ENCODE results near the gene XBP1.
"Not testable (repeated sequence)": the region's sequence is repeated elsewhere in the genome, so short reads cannot be mapped to it uniquely, and the experiment has no call there.

GRCh38 chr22:28824455-28824854, 24.1 kb upstream of the XBP1 start:
- not testable (repeated sequence) for TF ChIP-seq CTCF (IDR thresholded peaks at IDR 0.05 in 4 of 5, conservative IDR thresholded peaks at IDR 0.05 in 1 of 5); POLR2A (IDR thresholded peaks at IDR 0.05)

Data from gastrocnemius medialis (tissue), 4 donors.